CD4-positive, alpha-beta T cell treated with Interleukin-4 for 1 hour (primary cell): Measurements from ENCODE around the gene ASPG.

Experiments
- DNase-seq, 2 donors: peaks; one replicate each; pipeline ENCODE4 v3.0.0-alpha.2; 2020 to 2022

ASPG gene

DNA sequence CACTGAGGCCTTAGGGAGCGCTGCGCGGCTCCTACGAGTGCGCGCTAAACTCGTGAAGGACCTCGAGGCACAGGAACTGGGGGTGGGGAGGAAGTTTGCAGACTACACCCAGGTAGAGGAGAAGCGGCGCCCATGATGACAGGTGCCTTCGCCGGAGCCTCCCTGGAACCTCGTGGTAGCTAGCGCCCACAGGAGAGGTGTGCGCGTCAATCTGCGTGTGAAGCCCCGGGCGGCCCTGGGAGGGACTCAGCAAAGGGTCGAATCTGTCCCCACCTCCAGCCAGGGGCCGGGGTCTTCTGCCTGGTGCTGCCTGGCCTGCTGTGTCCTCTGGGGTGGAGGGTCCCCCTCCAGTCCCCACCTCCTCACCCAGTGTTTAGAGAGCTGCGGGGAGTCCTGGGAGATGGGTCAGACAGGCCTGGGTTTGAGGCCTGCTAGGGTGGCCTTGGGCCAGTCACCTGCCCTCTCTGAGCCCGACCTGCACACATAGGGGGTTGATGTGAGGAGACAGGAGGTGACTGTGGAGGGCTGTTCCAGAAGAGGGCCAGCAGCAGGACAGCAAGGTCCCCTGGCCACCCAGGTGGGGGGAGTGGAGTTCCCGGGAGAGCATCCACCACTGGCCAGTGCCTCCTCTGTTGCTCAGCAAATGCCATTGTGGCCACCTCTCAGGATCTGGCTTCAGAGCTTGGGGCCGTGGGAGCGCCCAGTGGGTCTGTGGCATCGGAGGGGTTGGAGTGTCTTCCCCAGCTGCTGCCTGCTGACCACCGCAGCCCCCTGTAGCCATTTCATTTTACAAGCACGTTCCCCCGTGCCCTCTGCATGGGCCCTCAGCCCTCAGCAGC is 32.7 kb downstream of the ASPG start:
- DNase-seq = no peak

GRCh38 chr14:104119119-104119487 is 33.6 kb downstream of the ASPG start:
- no peak for DNase-seq

DNA sequence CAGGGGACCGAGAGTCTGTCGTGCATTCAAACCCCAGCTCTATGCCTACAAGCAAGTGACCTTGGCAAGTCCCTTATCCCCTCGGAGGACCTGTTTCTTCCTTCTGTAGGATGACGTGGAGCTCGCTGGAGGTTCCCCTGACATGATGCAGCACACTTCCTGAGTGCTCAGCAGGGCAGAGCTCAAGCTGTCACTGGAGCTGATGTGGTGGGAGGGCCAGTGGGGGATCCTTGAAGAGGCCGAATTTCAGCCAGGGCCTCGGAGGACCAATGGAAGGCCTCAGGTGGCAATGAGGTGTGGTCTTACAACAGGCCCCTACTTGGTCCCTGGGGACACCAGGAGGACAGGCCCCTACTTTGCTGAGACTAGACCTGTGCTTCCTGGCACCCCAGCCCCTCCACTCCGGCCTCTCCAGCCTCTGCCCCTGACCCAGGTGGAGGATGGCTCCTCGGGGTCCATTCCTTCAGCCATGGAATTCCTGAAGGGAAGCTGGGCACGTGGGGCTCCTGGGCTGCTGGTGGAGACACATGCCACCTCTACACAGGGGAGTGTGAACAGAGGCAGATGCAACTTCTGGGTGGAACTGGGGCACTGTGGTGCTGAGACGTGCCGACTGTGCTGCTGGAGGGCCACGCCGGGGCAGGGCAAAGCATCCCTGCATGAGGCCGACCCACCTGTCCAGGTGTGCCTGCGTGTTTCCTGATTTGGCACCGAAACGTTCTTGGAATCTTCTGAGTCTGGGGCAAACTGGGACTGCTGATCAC is 34.2 kb downstream of the ASPG start:
- no peak for DNase-seq

DNA sequence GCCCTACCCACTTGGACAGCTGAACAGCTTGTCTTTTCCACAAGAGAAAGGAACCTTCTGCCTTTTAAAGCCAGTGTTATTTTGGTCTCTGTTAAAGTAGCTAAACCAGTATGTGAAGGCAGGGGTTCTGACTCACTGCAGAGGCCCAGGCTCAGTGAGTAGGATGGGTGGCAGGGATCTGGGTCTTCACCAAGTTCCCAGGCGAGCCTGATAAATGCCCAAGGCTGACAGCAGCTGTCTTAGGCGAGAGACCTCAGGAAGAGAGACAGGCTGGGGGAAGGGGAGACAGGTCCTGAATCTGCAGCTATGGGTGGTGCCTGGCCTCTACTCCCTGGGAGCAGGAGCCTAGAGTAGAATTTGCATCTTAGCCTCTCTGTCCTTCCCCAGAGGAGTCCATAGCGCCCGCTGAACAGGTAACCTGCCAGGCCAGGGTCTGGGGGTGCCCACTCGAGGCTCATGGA is 34.8 kb downstream of the ASPG start:
- no peak for DNase-seq

DNA sequence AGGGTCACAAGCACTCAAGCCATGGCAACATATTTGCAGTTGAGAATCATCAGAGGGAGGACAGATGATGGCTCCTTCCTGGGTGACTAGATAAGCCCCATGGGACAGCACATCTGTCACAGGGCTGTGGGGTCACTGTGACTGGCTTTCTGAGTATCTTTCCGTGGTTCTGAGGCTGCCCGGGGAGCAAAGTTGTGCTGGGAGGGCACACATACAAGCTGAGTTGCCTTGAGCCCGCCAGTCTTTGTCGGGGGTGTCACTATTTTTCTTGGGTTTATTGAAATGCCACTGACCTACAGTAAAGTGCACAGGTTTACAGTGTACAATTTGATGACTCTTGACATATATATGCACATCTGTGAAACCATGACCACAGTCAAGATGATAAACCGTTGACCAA is 35.6 kb downstream of the ASPG start:
- no peak for DNase-seq

DNA sequence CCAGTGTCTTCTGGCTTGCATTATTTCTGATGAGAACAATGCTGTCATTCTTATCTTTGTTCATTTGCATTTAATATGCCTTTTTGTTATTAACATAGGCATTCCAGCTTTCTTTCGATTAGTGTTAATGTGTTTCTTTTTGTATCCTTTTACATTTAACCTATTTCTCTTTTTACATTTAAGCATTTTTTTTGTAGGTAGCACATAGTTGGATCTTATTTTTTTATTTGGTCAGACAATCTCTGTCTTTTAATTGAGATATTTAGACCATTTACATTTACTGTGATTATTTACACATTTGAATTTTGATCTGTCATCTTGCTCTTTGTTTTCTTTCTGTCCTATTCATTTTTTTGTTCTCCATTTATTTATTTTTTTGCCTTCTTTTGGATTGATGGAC is 38.4 kb downstream of the ASPG start:
- DNase-seq = no peak

- DNase-seq = no peak
Observed at GRCh38 chr14:104125011-104125410, 39.5 kb downstream of the ASPG start.

DNA sequence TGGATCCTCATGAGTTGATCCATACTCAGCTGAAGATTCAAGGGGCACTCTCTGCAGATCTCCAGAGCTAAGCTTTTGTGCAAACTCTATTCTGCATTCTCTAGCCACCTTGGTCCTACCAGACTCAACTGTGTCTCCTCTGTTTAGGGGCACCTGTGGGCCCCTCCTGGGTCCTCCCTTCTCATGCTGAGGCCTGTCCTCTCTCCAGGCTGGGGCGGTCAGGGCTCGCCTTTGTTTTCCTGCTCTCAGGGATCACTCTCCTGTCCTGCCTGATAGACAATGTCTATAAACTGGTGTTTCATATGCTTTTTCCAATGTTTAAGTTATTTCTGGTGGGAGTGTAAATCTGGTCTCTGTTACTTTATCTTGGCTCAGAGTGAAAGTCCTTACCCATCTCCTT is 41.3 kb downstream of the ASPG start:
- no peak for DNase-seq

DNA sequence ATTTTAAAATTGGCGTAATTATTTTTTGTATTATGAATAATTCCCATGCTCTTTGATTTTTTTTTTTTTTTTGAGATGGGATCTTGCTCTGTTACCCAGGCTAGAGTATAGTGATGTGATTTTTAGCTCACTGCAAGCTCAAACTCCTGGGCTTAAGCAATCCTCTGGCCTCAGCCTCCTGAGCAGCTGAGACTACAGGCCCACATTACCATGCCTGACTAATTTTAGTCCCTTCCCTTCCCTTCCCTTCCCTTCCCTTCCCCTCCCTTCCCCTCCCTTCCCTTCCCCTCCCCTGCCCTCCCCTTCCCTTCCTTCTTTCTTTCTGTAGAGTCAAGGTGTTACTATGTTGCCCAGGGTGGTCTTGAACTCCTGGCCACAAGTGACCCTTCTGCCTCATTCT is 43.5 kb downstream of the ASPG start:
- no peak for DNase-seq

GRCh38 chr14:104129556-104129955 is 44.1 kb downstream of the ASPG start:
- no peak for DNase-seq

DNA sequence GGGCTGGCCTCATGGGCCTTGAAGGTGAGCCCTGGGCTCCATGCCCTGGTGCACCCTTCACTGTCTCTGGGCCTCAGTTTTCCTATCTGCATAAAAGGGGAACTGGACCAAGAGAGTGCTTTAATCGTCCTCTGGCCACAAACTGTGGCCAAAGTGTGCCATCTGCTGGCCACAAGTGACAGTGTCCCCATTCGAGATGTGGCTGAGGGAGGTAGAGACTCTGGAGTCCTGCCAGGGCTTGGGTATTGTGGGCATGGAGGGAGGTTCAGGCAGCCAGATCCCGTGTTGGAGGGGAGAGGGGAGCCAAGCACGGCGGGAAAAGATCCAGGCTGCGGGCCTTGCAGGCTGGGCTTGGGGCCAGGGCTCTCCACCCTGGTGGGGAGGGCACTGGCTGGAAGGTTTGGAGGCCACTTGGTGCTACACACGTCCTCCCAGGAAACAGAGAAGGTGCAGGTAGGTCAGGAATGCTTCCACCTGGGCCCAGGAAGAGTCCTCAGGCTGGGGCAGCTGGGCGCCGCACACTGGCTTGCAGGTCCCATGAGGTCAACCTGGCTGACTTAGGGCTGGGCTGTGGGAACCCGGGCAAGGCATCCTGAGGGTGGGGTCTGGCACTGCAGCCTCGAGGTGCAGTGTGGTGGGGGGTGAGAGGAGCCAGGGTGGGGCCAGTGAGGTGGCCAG is 45.6 kb downstream of the ASPG start:
- no peak for DNase-seq

- no peak for DNase-seq
Observed at GRCh38 chr14:104131968-104132732, 46.6 kb downstream of the ASPG start.

- no peak for DNase-seq
Observed at GRCh38 chr14:104132981-104133380, 47.5 kb downstream of the ASPG start.

- no peak for DNase-seq
Observed at GRCh38 chr14:104133496-104133895, 48.0 kb downstream of the ASPG start.

- DNase-seq = no peak
Observed at GRCh38 chr14:104134061-104134965, 48.8 kb downstream of the ASPG start.

DNA sequence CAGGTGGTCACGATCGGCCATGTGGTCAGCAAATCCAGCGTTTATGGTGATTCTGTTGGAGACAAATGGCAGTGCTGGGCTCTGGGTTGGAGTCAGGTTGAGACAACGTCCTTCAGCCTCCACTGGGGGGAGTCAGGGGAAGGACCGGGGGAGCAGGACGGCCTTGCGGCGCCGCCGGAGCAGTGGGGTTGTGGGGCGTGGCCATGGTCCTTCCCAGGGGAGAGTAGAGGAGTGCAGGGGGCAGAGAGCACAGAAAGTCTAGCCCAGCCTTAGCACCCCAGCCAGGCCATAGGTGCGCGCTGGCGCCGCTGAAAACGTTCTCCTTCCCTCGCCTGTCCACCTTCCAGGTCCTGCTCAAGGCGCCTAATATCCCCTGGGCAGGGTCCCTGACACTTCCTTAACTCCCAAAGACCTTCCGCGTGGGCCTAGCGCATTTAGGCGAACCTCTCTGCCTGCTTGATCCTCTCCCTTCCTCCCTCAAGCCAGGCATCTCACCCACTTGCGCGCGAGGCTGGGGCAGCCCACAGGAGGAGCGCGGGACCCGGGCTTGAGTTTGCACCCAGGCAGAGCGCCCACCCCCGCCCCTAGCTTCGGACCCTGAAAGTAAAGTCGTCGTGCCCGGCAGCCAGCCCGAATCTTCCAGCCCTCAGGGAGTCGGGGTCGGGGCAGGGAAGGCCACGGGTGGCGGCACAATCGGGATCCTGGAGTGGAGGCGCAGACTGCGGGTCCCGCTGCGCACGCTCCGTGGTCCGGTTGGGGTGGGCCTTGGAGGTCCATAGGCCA is 49.8 kb downstream of the ASPG start:
- no peak for DNase-seq

GRCh38 chr14:104135904-104136471 is 50.5 kb downstream of the ASPG start:
- DNase-seq = no peak

GRCh38 chr14:104136472-104137296 is 51.2 kb downstream of the ASPG start:
- DNase-seq = no peak

DNA sequence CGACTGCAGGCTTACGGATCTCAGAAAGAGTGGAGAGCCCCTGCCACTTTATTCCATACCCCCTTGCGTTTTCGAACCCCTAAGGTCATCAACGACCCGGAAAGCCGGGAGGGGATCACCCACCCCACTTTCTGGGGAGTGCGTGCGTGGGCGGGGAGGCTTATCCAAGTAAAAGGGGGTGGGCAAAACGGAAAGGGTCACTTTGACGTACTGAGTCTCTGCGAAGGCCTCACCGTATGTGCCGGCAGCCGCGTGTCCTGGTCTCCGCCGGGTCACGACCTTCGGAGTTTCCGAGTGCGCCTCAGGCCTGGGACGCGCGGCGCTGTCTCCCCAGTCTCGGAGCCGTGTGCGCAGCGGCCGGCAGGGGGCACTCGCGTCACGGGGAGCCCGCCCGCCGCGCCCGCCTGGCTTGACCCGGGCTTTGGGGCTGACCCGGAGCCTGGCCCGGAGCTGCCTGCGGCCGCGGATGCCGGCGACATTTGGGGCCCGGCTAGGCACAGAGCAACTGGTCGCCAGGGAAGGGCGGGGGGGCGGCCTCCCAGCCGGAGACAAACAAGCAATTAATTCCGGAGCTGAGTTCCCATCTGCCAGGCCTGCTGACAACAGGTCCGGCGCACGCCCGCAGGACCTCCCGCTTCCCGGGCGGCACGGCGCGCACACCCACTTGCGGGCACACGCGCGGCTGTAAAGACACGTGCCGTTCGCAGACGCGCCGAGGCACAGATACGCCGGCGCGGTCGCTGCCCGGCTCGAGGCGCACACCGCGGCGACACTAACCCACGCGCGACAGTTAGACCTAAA is 52.0 kb downstream of the ASPG start:
- DNase-seq = peak; percentile 31 to 42
